ENCODE results near the gene SLCO2B1. TPM values are rescaled to one million over a fixed set of nuclear protein-coding genes. Genes with fewer than 3 reads are reported as not detected.

Gene SLCO2B1
- total and polyA plus RNA-seq, 2 experiments from 2014 or later = not detected

DNA sequence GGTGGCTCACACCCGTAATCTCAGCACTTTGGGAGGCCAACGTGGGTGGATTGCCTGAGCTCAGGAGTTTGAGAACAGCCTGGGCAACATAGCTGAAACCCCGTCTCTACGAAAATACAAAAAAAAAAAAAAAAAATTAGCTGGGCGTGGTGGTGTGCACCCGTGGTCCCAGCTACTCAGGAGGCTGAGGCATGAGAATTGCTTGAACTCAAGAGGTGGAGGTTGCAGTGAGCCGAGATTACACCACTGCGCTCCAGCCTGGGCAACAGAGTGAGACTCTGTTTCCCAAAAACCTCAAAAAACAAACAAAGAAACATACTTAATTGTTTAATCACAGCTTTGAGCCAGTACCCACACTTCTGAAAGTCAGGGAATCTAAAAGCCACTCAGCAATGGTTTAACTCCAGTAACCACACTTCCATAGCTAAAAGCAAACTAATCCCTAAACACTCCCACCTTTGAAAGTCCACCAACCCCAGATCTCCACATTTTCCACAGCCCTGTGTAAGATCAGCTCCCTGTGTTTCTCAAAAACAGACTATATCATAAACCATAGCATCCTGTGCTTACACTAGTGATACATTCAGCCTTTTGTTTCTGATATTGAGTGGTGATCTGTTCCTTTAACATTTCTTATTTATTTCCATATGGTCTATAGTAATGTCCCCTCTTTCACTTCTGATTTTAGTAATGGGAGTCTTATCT, 49.3 kb upstream of the SLCO2B1 start:
- Histone ChIP-seq H3K9me2 (ENCODE audit: insufficient read depth) (no peaks in the 10 kb centered on the region), H3K36me3 (ENCODE audit: insufficient read depth) (no peaks in the 10 kb centered on the region), H2AFZ (no peak overlapping the region), H3K27ac (ENCODE audit: low read depth) (no peak overlapping the region), H3K79me2 (replicated peaks; ENCODE audit: insufficient read depth) (no peaks in the 10 kb centered on the region), H4K20me1 (replicated peaks; ENCODE audit: insufficient read depth) (no peaks in the 10 kb centered on the region), H3K27me3 (ENCODE audit: insufficient read depth) (no peaks in the 10 kb centered on the region), H3K4me2 (no peak overlapping the region), H3K4me3 (no peak overlapping the region), H3K4me1 (ENCODE audit: insufficient read depth) (no peaks in the 10 kb centered on the region; the same call in 1 of the 2 replicates), H3F3A (replicated peaks; ENCODE audit: low read depth) (no peaks in the 10 kb centered on the region)
- no peaks in the 10 kb centered on the region for H3K36me3 Mint-ChIP-seq (ENCODE audit: low read depth)
- peaks cover 7% of the 10 kb centered on the region; the same call in 2 of the 3 replicates for H3K9me3 Mint-ChIP-seq
- no peak overlapping the region for H3K4me3 Mint-ChIP-seq
- peaks cover 7% of the 10 kb centered on the region; the same call in 2 of the 3 replicates for H3K4me1 Mint-ChIP-seq
- no peak for ATAC-seq
- no peak overlapping the region for H3K27ac Mint-ChIP-seq
- TF ChIP-seq NANOG (IDR thresholded peaks at IDR 0.05; ENCODE audit: borderline replicate concordance) (no peak), EZH2phosphoT487 (IDR thresholded peaks at IDR 0.05; ENCODE audit: unreplicated experiment) (no peak), POLR2AphosphoS5 (IDR thresholded peaks at IDR 0.05; ENCODE audit: low read depth) (no peak), JUNB (IDR thresholded peaks at IDR 0.05; ENCODE audit: unreplicated experiment) (no peak), CREB1 (CRISPR knock-in tag; IDR thresholded peaks at IDR 0.05; ENCODE audit: low read depth) (no peak), STAT1 (IDR thresholded peaks at IDR 0.05; ENCODE audit: unreplicated experiment) (no peak), ZNF114 (CRISPR knock-in tag; IDR thresholded peaks at IDR 0.05) (no peak), EZH2 (IDR thresholded peaks at IDR 0.05; ENCODE audit: low read depth, unreplicated experiment) (no peak), ZNF331 (CRISPR knock-in tag; IDR thresholded peaks at IDR 0.05; ENCODE audit: low read depth) (no peak)
- TF ChIP-seq, protein P1, sequence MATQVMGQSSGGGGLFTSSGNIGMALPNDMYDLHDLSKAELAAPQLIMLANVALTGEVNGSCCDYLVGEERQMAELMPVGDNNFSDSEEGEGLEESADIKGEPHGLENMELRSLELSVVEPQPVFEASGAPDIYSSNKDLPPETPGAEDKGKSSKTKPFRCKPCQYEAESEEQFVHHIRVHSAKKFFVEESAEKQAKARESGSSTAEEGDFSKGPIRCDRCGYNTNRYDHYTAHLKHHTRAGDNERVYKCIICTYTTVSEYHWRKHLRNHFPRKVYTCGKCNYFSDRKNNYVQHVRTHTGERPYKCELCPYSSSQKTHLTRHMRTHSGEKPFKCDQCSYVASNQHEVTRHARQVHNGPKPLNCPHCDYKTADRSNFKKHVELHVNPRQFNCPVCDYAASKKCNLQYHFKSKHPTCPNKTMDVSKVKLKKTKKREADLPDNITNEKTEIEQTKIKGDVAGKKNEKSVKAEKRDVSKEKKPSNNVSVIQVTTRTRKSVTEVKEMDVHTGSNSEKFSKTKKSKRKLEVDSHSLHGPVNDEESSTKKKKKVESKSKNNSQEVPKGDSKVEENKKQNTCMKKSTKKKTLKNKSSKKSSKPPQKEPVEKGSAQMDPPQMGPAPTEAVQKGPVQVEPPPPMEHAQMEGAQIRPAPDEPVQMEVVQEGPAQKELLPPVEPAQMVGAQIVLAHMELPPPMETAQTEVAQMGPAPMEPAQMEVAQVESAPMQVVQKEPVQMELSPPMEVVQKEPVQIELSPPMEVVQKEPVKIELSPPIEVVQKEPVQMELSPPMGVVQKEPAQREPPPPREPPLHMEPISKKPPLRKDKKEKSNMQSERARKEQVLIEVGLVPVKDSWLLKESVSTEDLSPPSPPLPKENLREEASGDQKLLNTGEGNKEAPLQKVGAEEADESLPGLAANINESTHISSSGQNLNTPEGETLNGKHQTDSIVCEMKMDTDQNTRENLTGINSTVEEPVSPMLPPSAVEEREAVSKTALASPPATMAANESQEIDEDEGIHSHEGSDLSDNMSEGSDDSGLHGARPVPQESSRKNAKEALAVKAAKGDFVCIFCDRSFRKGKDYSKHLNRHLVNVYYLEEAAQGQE (IDR thresholded peaks at IDR 0.05; ENCODE audit: unreplicated experiment) = no peak
- TF ChIP-seq, protein P2, sequence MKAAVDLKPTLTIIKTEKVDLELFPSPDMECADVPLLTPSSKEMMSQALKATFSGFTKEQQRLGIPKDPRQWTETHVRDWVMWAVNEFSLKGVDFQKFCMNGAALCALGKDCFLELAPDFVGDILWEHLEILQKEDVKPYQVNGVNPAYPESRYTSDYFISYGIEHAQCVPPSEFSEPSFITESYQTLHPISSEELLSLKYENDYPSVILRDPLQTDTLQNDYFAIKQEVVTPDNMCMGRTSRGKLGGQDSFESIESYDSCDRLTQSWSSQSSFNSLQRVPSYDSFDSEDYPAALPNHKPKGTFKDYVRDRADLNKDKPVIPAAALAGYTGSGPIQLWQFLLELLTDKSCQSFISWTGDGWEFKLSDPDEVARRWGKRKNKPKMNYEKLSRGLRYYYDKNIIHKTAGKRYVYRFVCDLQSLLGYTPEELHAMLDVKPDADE (IDR thresholded peaks at IDR 0.05) = no peak
- TF ChIP-seq, protein P3, sequence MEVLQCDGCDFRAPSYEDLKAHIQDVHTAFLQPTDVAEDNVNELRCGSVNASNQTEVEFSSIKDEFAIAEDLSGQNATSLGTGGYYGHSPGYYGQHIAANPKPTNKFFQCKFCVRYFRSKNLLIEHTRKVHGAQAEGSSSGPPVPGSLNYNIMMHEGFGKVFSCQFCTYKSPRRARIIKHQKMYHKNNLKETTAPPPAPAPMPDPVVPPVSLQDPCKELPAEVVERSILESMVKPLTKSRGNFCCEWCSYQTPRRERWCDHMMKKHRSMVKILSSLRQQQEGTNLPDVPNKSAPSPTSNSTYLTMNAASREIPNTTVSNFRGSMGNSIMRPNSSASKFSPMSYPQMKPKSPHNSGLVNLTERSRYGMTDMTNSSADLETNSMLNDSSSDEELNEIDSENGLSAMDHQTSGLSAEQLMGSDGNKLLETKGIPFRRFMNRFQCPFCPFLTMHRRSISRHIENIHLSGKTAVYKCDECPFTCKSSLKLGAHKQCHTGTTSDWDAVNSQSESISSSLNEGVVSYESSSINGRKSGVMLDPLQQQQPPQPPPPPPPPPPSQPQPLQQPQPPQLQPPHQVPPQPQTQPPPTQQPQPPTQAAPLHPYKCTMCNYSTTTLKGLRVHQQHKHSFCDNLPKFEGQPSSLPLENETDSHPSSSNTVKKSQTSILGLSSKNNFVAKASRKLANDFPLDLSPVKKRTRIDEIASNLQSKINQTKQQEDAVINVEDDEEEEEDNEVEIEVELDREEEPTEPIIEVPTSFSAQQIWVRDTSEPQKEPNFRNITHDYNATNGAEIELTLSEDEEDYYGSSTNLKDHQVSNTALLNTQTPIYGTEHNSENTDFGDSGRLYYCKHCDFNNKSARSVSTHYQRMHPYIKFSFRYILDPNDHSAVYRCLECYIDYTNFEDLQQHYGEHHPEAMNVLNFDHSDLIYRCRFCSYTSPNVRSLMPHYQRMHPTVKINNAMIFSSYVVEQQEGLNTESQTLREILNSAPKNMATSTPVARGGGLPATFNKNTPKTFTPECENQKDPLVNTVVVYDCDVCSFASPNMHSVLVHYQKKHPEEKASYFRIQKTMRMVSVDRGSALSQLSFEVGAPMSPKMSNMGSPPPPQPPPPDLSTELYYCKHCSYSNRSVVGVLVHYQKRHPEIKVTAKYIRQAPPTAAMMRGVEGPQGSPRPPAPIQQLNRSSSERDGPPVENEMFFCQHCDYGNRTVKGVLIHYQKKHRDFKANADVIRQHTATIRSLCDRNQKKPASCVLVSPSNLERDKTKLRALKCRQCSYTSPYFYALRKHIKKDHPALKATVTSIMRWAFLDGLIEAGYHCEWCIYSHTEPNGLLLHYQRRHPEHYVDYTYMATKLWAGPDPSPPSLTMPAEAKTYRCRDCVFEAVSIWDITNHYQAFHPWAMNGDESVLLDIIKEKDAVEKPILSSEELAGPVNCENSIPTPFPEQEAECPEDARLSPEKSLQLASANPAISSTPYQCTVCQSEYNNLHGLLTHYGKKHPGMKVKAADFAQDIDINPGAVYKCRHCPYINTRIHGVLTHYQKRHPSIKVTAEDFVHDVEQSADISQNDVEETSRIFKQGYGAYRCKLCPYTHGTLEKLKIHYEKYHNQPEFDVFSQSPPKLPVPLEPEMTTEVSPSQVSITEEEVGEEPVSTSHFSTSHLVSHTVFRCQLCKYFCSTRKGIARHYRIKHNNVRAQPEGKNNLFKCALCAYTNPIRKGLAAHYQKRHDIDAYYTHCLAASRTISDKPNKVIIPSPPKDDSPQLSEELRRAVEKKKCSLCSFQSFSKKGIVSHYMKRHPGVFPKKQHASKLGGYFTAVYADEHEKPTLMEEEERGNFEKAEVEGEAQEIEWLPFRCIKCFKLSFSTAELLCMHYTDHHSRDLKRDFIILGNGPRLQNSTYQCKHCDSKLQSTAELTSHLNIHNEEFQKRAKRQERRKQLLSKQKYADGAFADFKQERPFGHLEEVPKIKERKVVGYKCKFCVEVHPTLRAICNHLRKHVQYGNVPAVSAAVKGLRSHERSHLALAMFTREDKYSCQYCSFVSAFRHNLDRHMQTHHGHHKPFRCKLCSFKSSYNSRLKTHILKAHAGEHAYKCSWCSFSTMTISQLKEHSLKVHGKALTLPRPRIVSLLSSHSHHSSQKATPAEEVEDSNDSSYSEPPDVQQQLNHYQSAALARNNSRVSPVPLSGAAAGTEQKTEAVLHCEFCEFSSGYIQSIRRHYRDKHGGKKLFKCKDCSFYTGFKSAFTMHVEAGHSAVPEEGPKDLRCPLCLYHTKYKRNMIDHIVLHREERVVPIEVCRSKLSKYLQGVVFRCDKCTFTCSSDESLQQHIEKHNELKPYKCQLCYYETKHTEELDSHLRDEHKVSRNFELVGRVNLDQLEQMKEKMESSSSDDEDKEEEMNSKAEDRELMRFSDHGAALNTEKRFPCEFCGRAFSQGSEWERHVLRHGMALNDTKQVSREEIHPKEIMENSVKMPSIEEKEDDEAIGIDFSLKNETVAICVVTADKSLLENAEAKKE (CRISPR knock-in tag; IDR thresholded peaks at IDR 0.05) = no peak
- TF ChIP-seq, protein P4, sequence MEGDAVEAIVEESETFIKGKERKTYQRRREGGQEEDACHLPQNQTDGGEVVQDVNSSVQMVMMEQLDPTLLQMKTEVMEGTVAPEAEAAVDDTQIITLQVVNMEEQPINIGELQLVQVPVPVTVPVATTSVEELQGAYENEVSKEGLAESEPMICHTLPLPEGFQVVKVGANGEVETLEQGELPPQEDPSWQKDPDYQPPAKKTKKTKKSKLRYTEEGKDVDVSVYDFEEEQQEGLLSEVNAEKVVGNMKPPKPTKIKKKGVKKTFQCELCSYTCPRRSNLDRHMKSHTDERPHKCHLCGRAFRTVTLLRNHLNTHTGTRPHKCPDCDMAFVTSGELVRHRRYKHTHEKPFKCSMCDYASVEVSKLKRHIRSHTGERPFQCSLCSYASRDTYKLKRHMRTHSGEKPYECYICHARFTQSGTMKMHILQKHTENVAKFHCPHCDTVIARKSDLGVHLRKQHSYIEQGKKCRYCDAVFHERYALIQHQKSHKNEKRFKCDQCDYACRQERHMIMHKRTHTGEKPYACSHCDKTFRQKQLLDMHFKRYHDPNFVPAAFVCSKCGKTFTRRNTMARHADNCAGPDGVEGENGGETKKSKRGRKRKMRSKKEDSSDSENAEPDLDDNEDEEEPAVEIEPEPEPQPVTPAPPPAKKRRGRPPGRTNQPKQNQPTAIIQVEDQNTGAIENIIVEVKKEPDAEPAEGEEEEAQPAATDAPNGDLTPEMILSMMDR (conservative IDR thresholded peaks at IDR 0.05; ENCODE audit: low read depth in 2 of 2) = no peak
- DNase-seq (ENCODE audit: low spot score) = no peak
- H3K27me3 Mint-ChIP-seq (ENCODE audit: insufficient read depth, low read depth, poor library complexity) = no peaks in the 10 kb centered on the region
